ENCODE data around the gene NUMB.

Gene NUMB

DNA sequence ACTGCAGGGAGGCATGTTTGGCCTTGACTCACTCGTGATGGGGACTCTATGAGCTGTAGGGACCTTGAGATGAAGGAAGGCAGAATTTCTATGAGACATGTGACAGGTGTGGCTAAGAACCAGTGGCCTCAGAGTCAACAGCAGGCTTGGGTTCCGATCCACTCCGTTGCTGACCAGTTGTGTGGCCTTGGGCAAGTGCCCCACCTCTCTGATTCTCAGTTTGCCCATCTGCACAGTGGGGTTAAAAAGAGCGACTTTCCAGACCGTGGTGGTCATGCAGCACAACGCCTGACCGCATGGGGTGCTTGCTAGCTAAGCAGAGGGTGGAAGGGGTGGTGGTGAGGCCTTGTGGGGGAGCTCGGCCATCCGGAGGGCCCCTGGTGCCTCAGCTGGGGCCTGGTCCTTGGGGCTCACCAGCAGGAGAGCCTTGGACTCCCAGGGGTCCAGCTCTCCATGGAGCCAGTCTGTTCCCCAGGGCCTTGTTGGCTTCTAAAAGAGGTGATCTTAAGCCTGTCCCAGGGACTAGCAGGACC lies 202.6 kb downstream of the NUMB start:
- Mint-ChIP-seq H3K9me3 (no peaks in the 10 kb centered on the region), H3K27me3 (no peaks in the 10 kb centered on the region), H3K4me1 (no peaks in the 10 kb centered on the region), H3K36me3 (no peaks in the 10 kb centered on the region), H3K4me3 (no peak overlapping the region), H3K27ac (no peak overlapping the region)
- ATAC-seq (ENCODE audit: low read depth) (no peak), DNase-seq (ENCODE audit: low spot score in 2 of 2) (no peak)

DNA sequence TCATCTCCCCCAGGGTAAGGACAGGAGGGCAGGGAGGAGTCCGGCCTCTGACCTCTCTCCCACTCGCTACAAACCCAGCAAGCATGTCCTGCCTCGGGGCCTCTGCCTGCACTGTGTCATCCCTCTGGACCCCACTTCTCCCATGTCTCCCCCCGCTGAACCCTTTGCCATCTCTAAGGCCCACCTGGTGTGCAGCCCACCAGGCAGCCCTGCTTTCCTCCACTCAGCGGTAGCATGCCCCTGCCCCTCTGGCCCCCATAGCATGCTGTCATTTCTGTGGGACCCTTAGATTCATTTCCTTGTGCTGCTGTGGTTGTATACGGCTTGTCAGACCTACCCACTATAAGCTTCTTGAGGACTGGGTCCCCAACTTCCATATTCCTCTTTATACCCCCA lies 203.3 kb downstream of the NUMB start:
- no peaks in the 10 kb centered on the region for H3K9me3 Mint-ChIP-seq
- DNase-seq (ENCODE audit: low spot score in 2 of 2), result no peak
- H3K27ac Mint-ChIP-seq, result no peak overlapping the region
- H3K27me3 Mint-ChIP-seq, result no peaks in the 10 kb centered on the region
- no peak for ATAC-seq (ENCODE audit: low read depth)
- no peaks in the 10 kb centered on the region for H3K4me1 Mint-ChIP-seq
- no peaks in the 10 kb centered on the region for H3K36me3 Mint-ChIP-seq
- H3K4me3 Mint-ChIP-seq, result no peak overlapping the region

DNA sequence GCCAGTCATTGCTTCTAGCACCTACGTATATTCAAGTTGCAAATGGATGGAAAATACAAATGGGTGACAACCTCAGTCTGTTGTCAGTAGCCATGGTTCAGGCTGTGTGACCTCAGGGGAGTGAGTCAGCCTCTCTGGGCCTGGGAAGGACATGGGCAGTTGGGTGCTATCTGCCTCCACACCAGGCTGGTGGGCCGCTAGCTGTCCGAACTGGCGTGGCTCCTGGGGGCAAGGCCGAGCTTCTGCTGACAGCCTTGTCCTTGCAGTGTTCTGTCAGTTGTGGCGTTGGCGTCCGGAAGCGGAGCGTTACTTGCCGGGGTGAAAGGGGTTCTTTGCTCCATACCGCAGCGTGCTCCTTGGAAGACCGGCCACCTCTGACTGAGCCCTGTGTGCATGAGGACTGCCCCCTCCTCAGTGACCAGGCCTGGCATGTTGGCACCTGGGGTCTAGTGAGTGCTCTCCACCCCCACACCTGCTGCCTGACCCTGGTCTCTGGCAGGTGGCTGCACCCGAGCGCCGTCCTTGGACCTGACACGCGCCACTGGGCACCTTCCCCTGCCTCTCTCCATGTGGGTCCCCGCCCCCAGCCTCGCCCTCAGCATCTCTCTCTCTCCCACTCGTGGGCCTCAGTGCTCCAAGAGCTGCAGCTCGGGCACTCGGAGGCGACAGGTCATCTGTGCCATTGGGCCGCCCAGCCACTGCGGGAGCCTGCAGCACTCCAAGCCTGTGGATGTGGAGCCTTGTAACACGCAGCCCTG lies 203.9 kb downstream of the NUMB start:
- Mint-ChIP-seq H3K27me3 (no peaks in the 10 kb centered on the region), H3K4me1 (no peaks in the 10 kb centered on the region), H3K4me3 (no peak overlapping the region), H3K9me3 (no peaks in the 10 kb centered on the region), H3K27ac (no peak overlapping the region), H3K36me3 (no peaks in the 10 kb centered on the region)
- DNase-seq (ENCODE audit: low spot score in 2 of 2) (no peak), ATAC-seq (ENCODE audit: low read depth) (no peak)

DNA sequence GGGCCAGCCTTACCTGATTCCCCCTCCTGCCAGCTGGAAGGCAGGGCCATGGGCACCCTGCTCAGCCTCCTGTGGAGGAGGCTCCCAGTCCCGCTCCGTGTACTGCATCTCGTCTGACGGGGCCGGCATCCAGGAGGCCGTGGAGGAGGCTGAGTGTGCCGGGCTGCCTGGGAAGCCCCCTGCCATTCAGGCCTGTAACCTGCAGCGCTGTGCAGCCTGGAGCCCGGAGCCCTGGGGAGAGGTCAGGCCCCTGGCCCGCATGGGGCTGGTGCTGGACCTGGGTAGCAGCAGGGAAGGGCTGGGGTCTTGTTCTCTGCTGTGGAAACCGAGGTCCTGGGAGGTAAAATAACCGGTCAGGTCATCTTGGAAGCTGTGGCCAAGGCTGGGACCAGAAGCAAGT lies 204.6 kb downstream of the NUMB start:
- Mint-ChIP-seq H3K27me3 (no peaks in the 10 kb centered on the region), H3K9me3 (no peaks in the 10 kb centered on the region), H3K4me3 (no peak overlapping the region), H3K27ac (no peak overlapping the region), H3K4me1 (peaks cover 3% of the 10 kb centered on the region), H3K36me3 (no peaks in the 10 kb centered on the region)
- ATAC-seq (ENCODE audit: low read depth) (no peak), DNase-seq (ENCODE audit: low spot score in 2 of 2) (no peak)

DNA sequence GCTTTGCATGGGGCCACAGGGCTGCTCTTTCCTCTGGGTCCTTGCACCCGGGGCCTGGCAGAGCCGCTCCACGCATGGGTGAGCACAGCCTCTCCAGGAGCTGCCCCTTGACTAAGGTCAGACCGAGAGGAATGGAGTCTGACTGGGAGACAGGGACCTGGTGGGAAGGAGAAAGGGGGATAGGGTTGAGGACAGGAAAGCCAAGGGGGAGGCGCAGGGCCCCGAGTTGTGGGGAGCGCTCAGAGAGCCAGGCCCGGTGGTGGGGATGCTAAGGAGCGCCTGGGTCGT lies 205.1 kb downstream of the NUMB start:
- Mint-ChIP-seq H3K4me1 (peaks cover 7% of the 10 kb centered on the region), H3K36me3 (no peaks in the 10 kb centered on the region), H3K27ac (no peak overlapping the region), H3K4me3 (no peak overlapping the region), H3K9me3 (no peaks in the 10 kb centered on the region), H3K27me3 (no peaks in the 10 kb centered on the region)
- DNase-seq (ENCODE audit: low spot score in 2 of 2), result no peak
- no peak for ATAC-seq (ENCODE audit: low read depth)

DNA sequence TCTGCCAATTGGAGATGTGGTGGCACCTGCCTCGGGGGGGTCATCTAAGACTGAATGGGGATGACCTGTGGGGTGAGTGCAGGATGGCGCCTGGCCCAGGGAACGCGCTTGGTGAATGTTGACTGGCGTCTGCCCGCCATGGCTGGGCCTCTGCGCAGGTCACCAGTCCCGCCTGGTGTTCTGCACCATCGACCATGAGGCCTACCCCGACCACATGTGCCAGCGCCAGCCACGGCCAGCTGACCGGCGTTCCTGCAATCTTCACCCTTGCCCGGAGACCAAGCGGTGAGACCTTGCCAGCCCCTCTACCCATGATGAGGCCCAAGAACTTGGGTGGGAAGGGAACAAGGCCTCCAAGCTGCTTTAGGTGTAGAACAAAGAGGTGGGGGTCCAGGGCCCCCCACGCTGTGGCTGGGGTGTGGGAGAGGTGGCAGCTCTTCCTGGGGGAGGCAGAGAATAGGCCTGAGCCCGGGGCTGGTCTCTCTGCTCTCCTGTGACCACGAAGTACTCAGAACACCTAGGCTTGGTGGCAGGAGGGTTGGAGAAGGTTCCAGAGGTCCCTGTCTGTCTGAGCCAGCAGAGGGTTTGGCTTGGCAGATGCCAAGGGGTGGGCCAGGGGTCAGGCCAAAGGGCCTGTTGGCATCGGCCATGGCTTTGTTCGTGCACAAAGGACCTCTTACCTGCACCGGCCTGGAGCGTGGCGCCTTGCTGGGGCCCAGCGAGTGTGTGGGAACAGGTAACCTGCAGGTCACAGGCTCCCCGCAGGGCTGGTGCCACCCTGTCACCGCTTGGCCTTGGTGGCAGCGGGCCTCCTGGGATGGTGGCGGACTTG lies 205.6 kb downstream of the NUMB start:
- H3K4me1 Mint-ChIP-seq, result peaks cover 13% of the 10 kb centered on the region
- no peak overlapping the region for H3K4me3 Mint-ChIP-seq
- no peaks in the 10 kb centered on the region for H3K9me3 Mint-ChIP-seq

DNA sequence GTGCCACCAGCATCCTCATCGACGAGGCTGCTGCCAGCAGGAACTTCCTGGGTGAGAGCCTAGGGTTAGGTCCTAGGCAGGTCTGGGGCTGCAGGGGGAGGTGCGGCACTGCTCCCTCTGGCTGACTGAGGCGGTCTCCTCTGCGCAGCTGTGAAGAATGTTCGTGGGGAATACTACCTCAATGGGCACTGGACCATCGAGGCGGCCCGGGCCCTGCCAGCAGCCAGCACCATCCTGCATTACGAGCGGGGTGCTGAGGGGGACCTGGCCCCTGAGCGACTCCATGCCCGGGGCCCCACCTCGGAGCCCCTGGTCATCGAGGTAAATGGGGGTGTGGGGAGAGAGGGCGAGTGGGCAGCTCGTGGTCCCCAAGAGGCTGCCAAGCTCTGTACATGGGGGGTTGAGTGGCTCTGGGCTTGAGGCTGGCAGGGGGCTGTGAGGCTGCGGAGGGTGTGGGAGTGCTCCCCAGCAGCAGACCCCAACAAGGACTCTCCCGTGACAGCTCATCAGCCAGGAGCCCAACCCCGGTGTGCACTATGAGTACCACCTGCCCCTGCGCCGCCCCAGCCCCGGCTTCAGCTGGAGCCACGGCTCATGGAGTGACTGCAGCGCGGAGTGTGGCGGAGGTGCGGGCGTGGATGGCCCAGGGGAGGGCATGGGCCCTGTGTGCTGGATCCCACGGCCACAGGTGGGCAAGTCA lies 206.7 kb downstream of the NUMB start:
- ATAC-seq (ENCODE audit: low read depth) (no peak), DNase-seq (ENCODE audit: low spot score in 2 of 2) (no peak)
- no peaks in the 10 kb centered on the region for H3K36me3 Mint-ChIP-seq
- H3K4me1 Mint-ChIP-seq, result peaks cover 23% of the 10 kb centered on the region
- H3K9me3 Mint-ChIP-seq, result no peaks in the 10 kb centered on the region
- H3K27ac Mint-ChIP-seq, result no peak overlapping the region
- peaks cover 10% of the 10 kb centered on the region for H3K27me3 Mint-ChIP-seq
- no peak overlapping the region for H3K4me3 Mint-ChIP-seq

More for the DNA sequence above, 205.6 kb downstream of the NUMB start:
- DNase-seq (ENCODE audit: low spot score in 2 of 2) (no peak), ATAC-seq (ENCODE audit: low read depth) (no peak)
- Mint-ChIP-seq H3K27ac (no peak overlapping the region), H3K27me3 (peaks cover 5% of the 10 kb centered on the region), H3K36me3 (no peaks in the 10 kb centered on the region)

DNA sequence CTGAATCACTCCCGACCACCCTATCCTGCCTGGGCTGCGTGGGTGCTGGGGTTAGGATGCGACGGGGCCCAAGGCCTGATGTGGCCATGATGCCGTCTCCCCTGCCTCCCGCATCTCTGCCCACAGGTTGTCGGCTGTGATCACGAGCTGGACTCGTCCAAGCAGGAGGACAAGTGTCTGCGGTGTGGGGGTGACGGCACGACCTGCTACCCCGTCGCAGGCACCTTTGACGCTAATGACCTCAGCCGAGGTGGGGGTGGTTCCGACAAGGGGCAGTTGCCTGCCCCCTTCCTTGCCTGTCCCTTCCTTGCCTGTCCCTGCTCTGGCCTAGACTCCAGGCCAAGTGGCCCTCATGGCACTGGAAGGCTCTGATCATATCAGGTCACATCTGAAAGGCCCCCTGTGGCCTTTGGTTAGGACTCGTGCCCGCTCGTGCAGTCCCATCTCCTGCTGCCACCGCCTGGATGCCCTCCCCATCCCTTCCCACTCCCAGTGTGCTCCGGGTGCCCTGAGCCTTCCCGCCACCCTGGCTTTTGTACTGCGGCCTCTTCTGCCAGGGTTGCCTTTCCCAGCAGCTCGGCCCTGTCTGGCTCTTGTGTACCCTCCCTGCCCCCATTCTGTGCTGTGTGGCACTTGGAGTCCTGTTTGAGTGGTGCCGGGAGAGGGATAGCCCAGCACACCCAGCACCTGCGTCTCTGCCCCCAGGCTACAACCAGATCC lies 207.4 kb downstream of the NUMB start:
- DNase-seq (ENCODE audit: low spot score in 2 of 2) (no peak), ATAC-seq (ENCODE audit: low read depth) (no peak)
- Mint-ChIP-seq H3K9me3 (no peaks in the 10 kb centered on the region), H3K4me3 (no peak overlapping the region), H3K36me3 (no peaks in the 10 kb centered on the region), H3K27ac (no peak overlapping the region), H3K4me1 (peaks cover 27% of the 10 kb centered on the region), H3K27me3 (peaks cover 10% of the 10 kb centered on the region)

DNA sequence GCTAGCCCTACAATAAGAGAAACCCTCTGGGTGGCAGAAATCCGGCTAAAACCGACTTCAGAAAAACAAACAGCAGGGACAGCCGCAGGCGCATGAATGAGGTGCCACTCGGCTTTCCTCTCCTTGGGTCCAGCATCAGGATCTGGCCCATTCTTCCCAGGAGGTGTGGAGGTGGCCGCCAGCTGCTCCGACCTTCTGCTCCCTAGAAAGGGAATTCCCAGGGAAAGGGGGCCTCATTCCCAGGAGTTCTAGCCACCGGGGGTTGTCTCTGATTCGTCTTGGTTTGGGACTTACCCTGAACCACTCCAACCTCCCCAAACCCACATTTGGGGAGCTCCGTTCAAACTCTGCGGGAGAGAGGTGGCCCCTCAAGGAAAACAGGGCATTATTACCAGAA lies 208.0 kb downstream of the NUMB start:
- Mint-ChIP-seq H3K36me3 (no peaks in the 10 kb centered on the region), H3K4me1 (peaks cover 27% of the 10 kb centered on the region), H3K4me3 (no peak overlapping the region), H3K9me3 (no peaks in the 10 kb centered on the region), H3K27me3 (peaks cover 10% of the 10 kb centered on the region), H3K27ac (no peak overlapping the region)
- ATAC-seq (ENCODE audit: low read depth) (no peak), DNase-seq (ENCODE audit: low spot score in 2 of 2) (no peak)

DNA sequence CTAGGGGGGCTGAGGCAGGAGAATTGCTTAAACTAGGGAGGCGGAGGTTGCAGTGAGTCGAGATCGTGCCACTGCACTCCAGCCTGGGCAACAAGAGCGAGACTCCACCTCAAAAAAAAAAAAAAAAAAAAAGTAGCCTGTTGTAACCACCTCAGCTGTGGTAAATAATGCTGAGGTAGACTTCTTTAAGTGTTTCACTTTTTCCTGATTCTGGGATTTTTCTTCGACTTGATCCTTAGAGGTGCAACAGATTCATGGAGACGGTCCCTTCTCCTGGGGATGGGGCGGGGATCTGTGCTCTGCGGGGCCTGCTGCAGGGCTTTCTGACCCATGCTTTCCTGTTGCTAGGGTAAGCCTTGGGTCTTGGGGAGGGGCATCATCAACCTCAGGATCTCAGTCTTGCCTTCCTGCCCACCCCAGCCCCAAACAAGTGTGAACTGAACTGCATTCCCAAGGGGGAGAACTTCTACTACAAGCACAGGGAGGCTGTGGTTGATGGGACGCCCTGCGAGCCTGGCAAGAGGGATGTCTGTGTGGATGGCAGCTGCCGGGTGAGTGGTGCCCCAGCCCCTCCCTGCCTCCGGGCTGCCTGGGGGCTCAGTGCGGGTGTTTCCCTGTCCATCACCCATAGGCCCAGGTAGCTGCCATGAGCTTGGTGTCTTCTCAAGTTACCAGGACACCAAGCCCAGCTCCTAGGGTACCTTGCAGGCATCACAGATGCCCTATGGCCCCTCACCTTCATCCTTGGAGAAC lies 208.6 kb downstream of the NUMB start:
- Mint-ChIP-seq H3K27me3 (peaks cover 10% of the 10 kb centered on the region), H3K4me1 (peaks cover 30% of the 10 kb centered on the region), H3K4me3 (no peak overlapping the region), H3K9me3 (no peaks in the 10 kb centered on the region), H3K36me3 (no peaks in the 10 kb centered on the region), H3K27ac (no peak overlapping the region)
- ATAC-seq (ENCODE audit: low read depth) (no peak), DNase-seq (ENCODE audit: low spot score in 2 of 2) (no peak)

DNA sequence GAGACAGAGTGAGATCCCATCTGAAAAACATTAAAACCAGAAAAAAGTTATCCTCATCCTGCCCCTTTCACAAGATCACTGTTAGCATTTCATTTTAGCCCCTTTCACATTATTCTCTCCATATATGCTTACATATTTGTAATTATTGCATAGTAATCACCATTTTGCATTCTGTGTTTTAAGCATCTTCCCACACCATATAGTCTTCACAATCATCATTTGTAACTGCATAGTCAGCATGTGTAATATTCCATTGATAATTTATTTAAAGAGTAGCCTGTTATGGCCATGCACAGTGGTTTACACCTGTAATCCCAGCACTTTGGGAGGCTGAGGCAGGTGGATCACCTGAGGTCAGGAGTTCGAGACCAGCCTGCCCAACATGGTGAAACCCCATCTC lies 209.2 kb downstream of the NUMB start:
- peaks cover 10% of the 10 kb centered on the region for H3K27me3 Mint-ChIP-seq
- no peak overlapping the region for H3K4me3 Mint-ChIP-seq
- H3K4me1 Mint-ChIP-seq, result peaks cover 34% of the 10 kb centered on the region
- no peaks in the 10 kb centered on the region for H3K36me3 Mint-ChIP-seq
- no peak overlapping the region for H3K27ac Mint-ChIP-seq
- ATAC-seq (ENCODE audit: low read depth) (no peak), DNase-seq (ENCODE audit: low spot score in 2 of 2) (no peak)
- H3K9me3 Mint-ChIP-seq, result no peaks in the 10 kb centered on the region

DNA sequence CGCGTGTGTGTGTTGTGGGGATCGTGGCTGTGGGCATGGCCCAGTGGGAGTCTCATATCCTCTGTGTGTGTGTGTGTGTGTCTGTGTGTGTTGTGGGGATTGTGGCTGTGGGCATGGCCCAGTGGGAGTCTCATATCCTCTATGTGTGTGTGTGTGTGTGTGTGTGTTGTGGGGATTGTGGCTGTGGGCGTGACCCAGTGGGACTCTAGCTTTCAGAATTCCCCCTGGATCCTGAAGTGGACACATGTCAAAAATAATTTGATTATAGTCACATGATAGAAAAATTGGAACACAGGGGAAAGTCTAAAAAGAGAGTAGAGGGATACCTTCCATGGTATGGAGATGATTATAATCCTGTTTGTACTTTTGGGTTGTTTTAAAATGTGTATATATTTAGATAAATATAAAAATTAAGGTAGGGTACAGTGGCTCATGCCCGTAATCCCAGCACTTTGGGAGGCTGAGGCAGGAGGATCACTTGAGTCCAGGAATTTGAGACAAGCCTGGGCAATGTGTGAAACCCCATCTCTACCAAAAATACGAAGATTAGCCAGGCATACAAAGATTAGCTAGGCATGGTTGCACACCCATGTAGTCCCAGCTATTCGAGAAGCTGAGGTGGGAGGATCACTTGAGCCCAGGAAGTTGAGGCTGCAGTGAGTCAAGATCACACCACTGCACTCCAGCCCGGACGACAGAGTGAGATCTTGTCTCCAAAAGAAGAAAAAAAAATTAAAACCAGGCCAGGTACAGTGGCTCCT lies 210.1 kb downstream of the NUMB start:
- DNase-seq (ENCODE audit: low spot score in 2 of 2), result no peak
- H3K9me3 Mint-ChIP-seq, result no peaks in the 10 kb centered on the region
- ATAC-seq (ENCODE audit: low read depth), result peak; percentile 25
- H3K36me3 Mint-ChIP-seq, result no peaks in the 10 kb centered on the region
- H3K4me3 Mint-ChIP-seq, result peak overlapping the region; percentile 85
- H3K27ac Mint-ChIP-seq, result peak overlapping the region; percentile 81
- peaks cover 37% of the 10 kb centered on the region for H3K4me1 Mint-ChIP-seq
- H3K27me3 Mint-ChIP-seq, result peaks cover 10% of the 10 kb centered on the region

Data from memory B cell (primary cell).